H1 (cell line): Measurements from ENCODE around the gene LILRA1. TPM values are rescaled to one million over a fixed set of nuclear protein-coding genes. Genes with fewer than 3 reads are reported as not detected.
"Not testable (repeated sequence)": the region's sequence is repeated elsewhere in the genome, so short reads cannot be mapped to it uniquely, and the experiment has no call there.

ENCODE experiments used
- CTCF ChIA-PET: fragments of 300-600 bp; sonication (Branson Sonifier 250); formaldehyde crosslinking; loops from one replicate; lab custom pipeline; 2021; ENCODE audit not compliant: partially characterized antibody; lab: Charles Lee
- POLR2A ChIA-PET: fragments of 300-600 bp; sonication (Branson Sonifier 250); formaldehyde crosslinking; loops from one replicate; lab custom pipeline; 2021; ENCODE audit warnings: inconsistent platforms; ENCODE audit not compliant: partially characterized antibody; lab: Charles Lee
- DNase-seq, 2 experiments: peaks; one replicate each; pipeline versions ENCODE4 v3.0.0 to v3.0.0-alpha.2; 2010 to 2022; ENCODE audit warnings: low spot score in 2 of 2, low read depth in 1 of 2, mixed read lengths in 1 of 2
- FAIRE-seq: peaks from 2 replicates; lab custom pipeline; 2011; peaks lifted over from hg19 to GRCh38; lab: Jason Lieb, UNC
- H2AFZ ChIP-seq: 2 replicates; pipeline ENCODE4 v1.8.1; 2012; ENCODE audit warnings: low read length, inconsistent platforms
- H2AK5ac ChIP-seq: 2 replicates; pipeline ENCODE4 v1.6.1; 2013; ENCODE audit warnings: low read depth, low read length
- H2BK120ac ChIP-seq: replicated peaks from 2 replicates; pipeline ENCODE3; 2013; ENCODE audit warnings: low read depth, low read length, inconsistent platforms
- H2BK12ac ChIP-seq: 2 replicates; pipeline ENCODE4 v1.6.1; 2013; ENCODE audit warnings: low read depth, low read length
- H2BK15ac ChIP-seq: 2 replicates; pipeline ENCODE4 v1.6.1; 2013; ENCODE audit warnings: low read length
- H2BK20ac ChIP-seq: 2 replicates; pipeline ENCODE4 v1.6.1; 2013; ENCODE audit warnings: low read length
- H2BK5ac ChIP-seq: 2 replicates; pipeline ENCODE4 v1.6.1; 2013; ENCODE audit warnings: low read depth, low read length
- H3K14ac ChIP-seq: 2 replicates; pipeline ENCODE4 v1.6.1; 2013; ENCODE audit warnings: inconsistent platforms; ENCODE audit not compliant: insufficient read length
- H3K18ac ChIP-seq: 2 replicates; pipeline ENCODE4 v1.6.1; 2013; ENCODE audit warnings: low read length; ENCODE audit errors: extremely low read depth
- H3K23ac ChIP-seq: 2 replicates; pipeline ENCODE4 v1.6.1; 2013; ENCODE audit warnings: inconsistent platforms; ENCODE audit not compliant: insufficient read length
- H3K23me2 ChIP-seq: 2 replicates; pipeline ENCODE4 v1.6.1; 2013; ENCODE audit warnings: low read depth, low read length
- H3K27ac ChIP-seq: 2 replicates; pipeline ENCODE4 v1.6.1; 2011; ENCODE audit warnings: low read depth, low read length, inconsistent platforms
- H3K27me3 ChIP-seq, 4 experiments: replicated peaks in 1 of 4; 1 replicate in 1 of 4; 2 replicates in 3 of 4; pipeline versions ENCODE4 v1.6.1 to v1.8.1; 2011 to 2013; ENCODE audit warnings: low read length in 3 of 4, mild to moderate bottlenecking in 3 of 4, inconsistent platforms in 2 of 4, mixed read lengths in 2 of 4, moderate library complexity in 1 of 4; ENCODE audit not compliant: control insufficient read depth in 3 of 4, insufficient read depth in 3 of 4; ENCODE audit errors: extremely low read depth in 1 of 4
- H3K36me3 ChIP-seq, 4 experiments: 2 replicates each; pipeline versions ENCODE4 v1.6.1 to v1.8.1; 2011 to 2013; ENCODE audit warnings: mild to moderate bottlenecking in 4 of 4, low read length in 3 of 4, moderate library complexity in 2 of 4, control low read depth in 1 of 4, inconsistent platforms in 1 of 4; ENCODE audit not compliant: insufficient read depth in 4 of 4, control insufficient read depth in 2 of 4
- H3K4ac ChIP-seq: replicated peaks from 2 replicates; pipeline ENCODE3; 2013; ENCODE audit warnings: low read length, low read depth, mixed read lengths, inconsistent platforms; ENCODE audit not compliant: insufficient read length
- H3K4me1 ChIP-seq, 4 experiments: replicated peaks in 1 of 4; 1 replicate in 1 of 4; 2 replicates in 3 of 4; pipeline versions ENCODE4 v1.6.1 to v1.8.1; 2011 to 2013; ENCODE audit warnings: low read length in 3 of 4, inconsistent platforms in 2 of 4, mixed read lengths in 1 of 4; ENCODE audit not compliant: insufficient read depth in 4 of 4, control insufficient read depth in 3 of 4
- H3K4me2 ChIP-seq, 2 experiments: 2 replicates each; pipeline versions ENCODE4 v1.6.1 to v1.8.1; 2011 to 2013; ENCODE audit warnings: low read depth in 2 of 2, low read length in 2 of 2, control low read depth in 1 of 2, inconsistent platforms in 1 of 2, mild to moderate bottlenecking in 1 of 2; ENCODE audit not compliant: insufficient read depth in 1 of 2
- H3K4me3 ChIP-seq, 4 experiments: fragments of 200-600, 300-600 bp in 1 of 4; sonication (generic), shearing (Covaris generic), sonication (Bioruptor Twin) in 1 of 4; 2 replicates each; pipeline versions ENCODE4 v1.5.1 to v1.8.1; 2011 to 2016; ENCODE audit warnings: low read length in 4 of 4, low read depth in 3 of 4, control low read depth in 2 of 4, inconsistent platforms in 2 of 4, mild to moderate bottlenecking in 2 of 4, mixed read lengths in 1 of 4, moderate library complexity in 1 of 4; ENCODE audit not compliant: insufficient read depth in 2 of 4; ENCODE audit errors: extremely low read depth in 1 of 4
- H3K56ac ChIP-seq: replicated peaks from 2 replicates; pipeline ENCODE3; 2013; ENCODE audit warnings: low read depth, mild to moderate bottlenecking, mixed read lengths, low read length, inconsistent platforms; ENCODE audit not compliant: insufficient read length
- H3K79me1 ChIP-seq: 2 replicates; pipeline ENCODE4 v1.6.1; 2013; ENCODE audit warnings: low read depth, low read length, control low read depth
- H3K79me2 ChIP-seq, 2 experiments: 2 replicates each; pipeline versions ENCODE4 v1.6.1 to v1.8.1; 2012 to 2013; ENCODE audit warnings: low read length in 2 of 2, mild to moderate bottlenecking in 2 of 2, inconsistent platforms in 1 of 2; ENCODE audit not compliant: insufficient read depth in 2 of 2, control insufficient read depth in 1 of 2
- H3K9ac ChIP-seq, 4 experiments: replicated peaks in 1 of 4; 1 replicate in 1 of 4; 2 replicates in 3 of 4; pipeline versions ENCODE4 v1.6.1 to v1.8.1; 2011 to 2013; ENCODE audit warnings: low read depth in 3 of 4, low read length in 3 of 4, control low read depth in 2 of 4, mild to moderate bottlenecking in 2 of 4, moderate library complexity in 2 of 4, inconsistent platforms in 1 of 4; ENCODE audit errors: extremely low read depth in 1 of 4
- H3K9me3 ChIP-seq, 2 experiments: 2 replicates each; pipeline versions ENCODE4 v1.6.1 to v1.8.1; 2012 to 2013; ENCODE audit warnings: mild to moderate bottlenecking in 2 of 2, moderate library complexity in 2 of 2, control low read depth in 1 of 2, inconsistent platforms in 1 of 2, low read depth in 1 of 2, low read length in 1 of 2, mixed read lengths in 1 of 2; ENCODE audit not compliant: insufficient read depth in 2 of 2
- H4K20me1 ChIP-seq, 2 experiments: replicated peaks in 1 of 2; 2 replicates each; pipeline versions ENCODE3 to v1.8.1; 2011 to 2013; ENCODE audit warnings: inconsistent platforms in 2 of 2, low read length in 2 of 2, mild to moderate bottlenecking in 1 of 2; ENCODE audit not compliant: insufficient read depth in 2 of 2, control insufficient read depth in 1 of 2
- H4K5ac ChIP-seq: 2 replicates; pipeline ENCODE4 v1.6.1; 2013; ENCODE audit warnings: low read length, low read depth, mixed read lengths, inconsistent platforms; ENCODE audit not compliant: insufficient read length
- H4K8ac ChIP-seq: 2 replicates; pipeline ENCODE4 v1.8.0; 2013; ENCODE audit warnings: mild to moderate bottlenecking, moderate library complexity, low read length, inconsistent platforms; ENCODE audit not compliant: insufficient read depth; ENCODE audit errors: extremely low read depth
- H4K91ac ChIP-seq: replicated peaks from 2 replicates; pipeline ENCODE3; 2013; ENCODE audit warnings: low read length, mixed read lengths, inconsistent platforms; ENCODE audit not compliant: insufficient read length
- WGBS, 2 experiments: shearing (Covaris generic) in 1 of 2; methylation state at CpG; one replicate each; pipeline versions ENCODE4 v1.1.6 to v1.1.7; 2013 to 2015; ENCODE audit warnings: low lambda C conversion rate in 2 of 2, mixed read lengths in 2 of 2, inconsistent platforms in 1 of 2, low coverage in 1 of 2, missing lambda C conversion rate in 1 of 2; ENCODE audit not compliant: insufficient replicate concordance in 2 of 2, insufficient coverage in 1 of 2, insufficient read length in 1 of 2; ENCODE audit errors: extremely low coverage in 1 of 2, missing lambda C conversion rate in 1 of 2; 5-methylcytosine and 5-hydroxymethylcytosine counted together
- polyA plus RNA-seq, 7 experiments: library from polyadenylated mRNA; depleted of rRNA in 3 of 7; stranded (reverse) in 5 of 7; unstranded in 2 of 7; fragments of >200 nt in 5 of 7; fragments of 200-250 nt in 2 of 7; gene quantifications; 1 replicate in 5 of 7; 2 replicates in 1 of 7; 4 replicates in 1 of 7; pipeline versions ENCODE4 v1.2.1 to v1.2.3, GENCODE V29; 2011 to 2013; ENCODE audit warnings: missing spikeins in 2 of 7, mixed read lengths in 2 of 7
- total RNA-seq: library from RNA; stranded (reverse); fragmentation: NEBNext Ultra II Directional; extraction: Animal tissue kit (Norgen Biotek cat#: 25700); gene quantifications from 2 replicates; pipeline ENCODE4 v1.2.1, GENCODE V29; 2021

LILRA1 gene
- total and polyA plus RNA-seq, 2 of the 8 experiments (the other 6 are each of a cell fraction or from before 2014, with no cell fraction given): not detected

DNA sequence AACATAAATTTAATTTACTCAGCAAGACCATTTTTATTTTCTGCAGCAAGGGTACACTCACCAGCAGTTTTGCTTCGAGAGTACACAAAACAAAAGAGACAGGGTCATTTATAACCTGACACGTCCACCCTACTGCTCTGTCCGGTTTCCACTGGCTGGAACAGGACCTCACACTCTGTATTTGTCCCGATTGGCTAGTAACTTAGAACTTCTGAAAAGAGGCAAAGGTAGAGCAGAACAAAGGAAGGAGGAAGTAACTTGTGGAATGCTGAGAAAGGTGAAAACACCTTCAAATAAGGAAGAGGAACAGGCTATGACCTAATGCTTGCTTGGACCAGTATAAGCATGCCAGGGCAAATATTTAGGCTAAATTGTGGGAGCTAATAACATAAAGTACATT lies 34.5 kb downstream of the LILRA1 start:
- H3K9ac ChIP-seq, H3K79me1 ChIP-seq, H4K91ac ChIP-seq, H3K27me3 ChIP-seq, H3K23me2 ChIP-seq, H3K36me3 ChIP-seq, POLR2A ChIA-PET, H3K4me2 ChIP-seq, H4K8ac ChIP-seq, H3K23ac ChIP-seq, H3K18ac ChIP-seq, H3K4me1 ChIP-seq, H4K5ac ChIP-seq, H2AK5ac ChIP-seq, H2BK12ac ChIP-seq, H3K4ac ChIP-seq, H4K20me1 ChIP-seq, DNase-seq, H3K4me3 ChIP-seq, H2BK120ac ChIP-seq, H2AFZ ChIP-seq, H2BK15ac ChIP-seq, H2BK5ac ChIP-seq, H3K14ac ChIP-seq, H3K27ac ChIP-seq, H3K56ac ChIP-seq, FAIRE-seq, H3K79me2 ChIP-seq, H2BK20ac ChIP-seq: not testable (repeated sequence)
- 48% methylated on average over 4 of the region's 4 CpGs; no CpG with 5 or more reads in 1 of the 2 experiments for WGBS, 2 experiments
- CTCF ChIA-PET: interaction anchor here (1.6 kb wide), 1 partner anchor 11 kb away, joined by 3 read pairs; no protein-coding TSS in a partner anchor
- peaks cover 60 to 87% of the 10 kb centered on the region in 2 experiments for H3K9me3 ChIP-seq

GRCh38 chr19:54630262-54630661 lies 36.8 kb downstream of the LILRA1 start, which contains the start of gene LILRB1:
TSS of gene LILRB1 (plus strand) at chr19:54630484. CDS start at chr19:54631074, 590 bp downstream.
- H3K36me3 ChIP-seq, H3K56ac ChIP-seq, H2BK12ac ChIP-seq, H3K4me1 ChIP-seq, H2AK5ac ChIP-seq, H2BK5ac ChIP-seq, H3K79me2 ChIP-seq, H3K9ac ChIP-seq, H2BK120ac ChIP-seq, H4K91ac ChIP-seq, H2BK15ac ChIP-seq, H3K27me3 ChIP-seq, H3K4ac ChIP-seq, H4K8ac ChIP-seq, H3K18ac ChIP-seq, H3K4me2 ChIP-seq, H2AFZ ChIP-seq, H3K79me1 ChIP-seq, FAIRE-seq, CTCF ChIA-PET, H3K23ac ChIP-seq, H3K4me3 ChIP-seq, H3K14ac ChIP-seq, H4K5ac ChIP-seq, POLR2A ChIA-PET, H3K23me2 ChIP-seq, DNase-seq, H2BK20ac ChIP-seq, H4K20me1 ChIP-seq, H3K27ac ChIP-seq: not testable (repeated sequence)
- WGBS, 2 experiments: 68% methylated on average over 9 of the region's 9 CpGs; no CpG with 5 or more reads in 1 of the 2 experiments
- peaks cover 55 to 94% of the 10 kb centered on the region in 2 experiments for H3K9me3 ChIP-seq
